Retinal pigment epithelial cell (primary cell): Measurements from ENCODE around the gene MYBPH.
A peak's percentile ranks its signal among the peaks of the same experiment; 100 is the strongest.

Source experiments
- DNase-seq: peaks from one replicate; pipeline ENCODE4 v3.0.0-alpha.2; 2010; ENCODE audit warnings: low read depth
- H3K4me3 ChIP-seq: 2 replicates; pipeline ENCODE4 v1.5.1; 2011; ENCODE audit warnings: mild to moderate bottlenecking, low read length, control low read depth, moderate library complexity
- TF ChIP-seq, protein P1 (sequence below): conservative IDR thresholded peaks from 2 replicates; pipeline ENCODE4 v1.5.1; 2011; ENCODE audit warnings: low read depth, low read length, control low read depth, inconsistent platforms

The MYBPH gene

DNA sequence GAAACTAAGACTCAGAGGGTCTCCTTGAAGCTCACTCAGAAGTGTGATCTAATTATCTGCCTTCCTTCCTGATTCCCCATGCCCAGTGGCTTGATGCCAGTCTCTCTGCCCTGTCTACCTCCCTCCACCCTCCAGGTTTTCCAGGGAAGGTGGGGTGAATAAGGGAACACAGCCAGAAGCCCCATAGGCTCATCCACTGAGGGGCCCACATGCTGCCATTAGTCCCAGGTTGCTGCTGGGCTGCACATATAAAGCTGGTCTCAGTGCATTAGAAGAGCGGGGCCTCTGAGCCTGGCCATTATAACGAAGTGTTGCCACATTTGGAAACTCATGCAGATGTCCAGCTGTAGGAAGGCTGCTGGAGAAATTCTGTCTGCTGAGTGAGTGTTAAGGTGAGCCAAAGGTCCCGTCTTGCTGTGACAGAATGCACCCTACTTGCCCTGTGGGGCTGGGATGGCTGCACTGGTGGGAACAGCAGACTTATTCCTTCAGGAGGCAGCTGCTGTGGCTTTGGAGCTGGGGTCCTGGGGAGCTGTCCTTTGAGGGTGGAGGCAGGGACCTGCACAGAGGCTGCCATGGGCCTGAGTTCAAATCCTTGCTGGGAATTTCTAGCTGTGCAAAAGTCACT is 45.2 kb downstream of the MYBPH start:
- TF ChIP-seq, protein P1, sequence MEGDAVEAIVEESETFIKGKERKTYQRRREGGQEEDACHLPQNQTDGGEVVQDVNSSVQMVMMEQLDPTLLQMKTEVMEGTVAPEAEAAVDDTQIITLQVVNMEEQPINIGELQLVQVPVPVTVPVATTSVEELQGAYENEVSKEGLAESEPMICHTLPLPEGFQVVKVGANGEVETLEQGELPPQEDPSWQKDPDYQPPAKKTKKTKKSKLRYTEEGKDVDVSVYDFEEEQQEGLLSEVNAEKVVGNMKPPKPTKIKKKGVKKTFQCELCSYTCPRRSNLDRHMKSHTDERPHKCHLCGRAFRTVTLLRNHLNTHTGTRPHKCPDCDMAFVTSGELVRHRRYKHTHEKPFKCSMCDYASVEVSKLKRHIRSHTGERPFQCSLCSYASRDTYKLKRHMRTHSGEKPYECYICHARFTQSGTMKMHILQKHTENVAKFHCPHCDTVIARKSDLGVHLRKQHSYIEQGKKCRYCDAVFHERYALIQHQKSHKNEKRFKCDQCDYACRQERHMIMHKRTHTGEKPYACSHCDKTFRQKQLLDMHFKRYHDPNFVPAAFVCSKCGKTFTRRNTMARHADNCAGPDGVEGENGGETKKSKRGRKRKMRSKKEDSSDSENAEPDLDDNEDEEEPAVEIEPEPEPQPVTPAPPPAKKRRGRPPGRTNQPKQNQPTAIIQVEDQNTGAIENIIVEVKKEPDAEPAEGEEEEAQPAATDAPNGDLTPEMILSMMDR = no peak
- H3K4me3 ChIP-seq = no peak overlapping the region
- DNase-seq = no peak

DNA sequence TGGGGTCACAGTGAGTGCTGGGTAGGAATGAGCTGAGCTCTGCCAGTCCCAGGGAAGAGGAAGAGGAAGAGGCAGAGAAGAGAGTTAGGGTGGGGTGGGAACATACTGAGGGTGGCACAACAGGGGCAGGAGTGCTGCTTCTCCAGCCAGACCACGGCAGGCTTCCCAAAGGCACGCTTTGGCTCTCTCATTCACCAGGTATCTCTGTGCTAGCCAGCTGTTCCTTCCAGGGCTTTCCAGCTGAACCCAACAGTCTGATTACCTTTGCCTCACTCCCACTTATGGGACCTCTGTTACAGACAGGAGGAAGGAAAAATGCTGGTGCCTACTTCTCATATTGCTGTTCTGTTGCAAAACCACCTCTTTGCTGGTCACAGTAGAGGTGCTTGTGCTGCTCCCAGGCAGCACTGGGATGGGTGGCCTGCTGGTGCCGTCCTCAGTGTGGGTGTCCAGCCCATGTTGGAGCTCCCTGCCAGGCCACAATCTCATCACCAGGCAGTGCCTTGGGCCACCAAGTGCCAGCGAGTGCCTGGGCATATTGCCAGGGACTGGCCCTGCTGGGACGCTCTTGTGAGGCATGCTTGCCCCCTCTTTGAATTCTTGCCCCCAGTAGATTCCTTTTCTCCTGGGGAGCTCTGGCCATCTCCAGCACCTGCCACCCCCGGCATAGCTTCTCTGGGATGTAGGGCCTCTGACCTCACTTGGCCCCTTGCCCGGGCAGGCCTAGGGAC is 46.0 kb downstream of the MYBPH start:
- TF ChIP-seq, protein P1 = no peak
- peak overlapping the region; percentile 6 for H3K4me3 ChIP-seq
- DNase-seq = no peak

DNA sequence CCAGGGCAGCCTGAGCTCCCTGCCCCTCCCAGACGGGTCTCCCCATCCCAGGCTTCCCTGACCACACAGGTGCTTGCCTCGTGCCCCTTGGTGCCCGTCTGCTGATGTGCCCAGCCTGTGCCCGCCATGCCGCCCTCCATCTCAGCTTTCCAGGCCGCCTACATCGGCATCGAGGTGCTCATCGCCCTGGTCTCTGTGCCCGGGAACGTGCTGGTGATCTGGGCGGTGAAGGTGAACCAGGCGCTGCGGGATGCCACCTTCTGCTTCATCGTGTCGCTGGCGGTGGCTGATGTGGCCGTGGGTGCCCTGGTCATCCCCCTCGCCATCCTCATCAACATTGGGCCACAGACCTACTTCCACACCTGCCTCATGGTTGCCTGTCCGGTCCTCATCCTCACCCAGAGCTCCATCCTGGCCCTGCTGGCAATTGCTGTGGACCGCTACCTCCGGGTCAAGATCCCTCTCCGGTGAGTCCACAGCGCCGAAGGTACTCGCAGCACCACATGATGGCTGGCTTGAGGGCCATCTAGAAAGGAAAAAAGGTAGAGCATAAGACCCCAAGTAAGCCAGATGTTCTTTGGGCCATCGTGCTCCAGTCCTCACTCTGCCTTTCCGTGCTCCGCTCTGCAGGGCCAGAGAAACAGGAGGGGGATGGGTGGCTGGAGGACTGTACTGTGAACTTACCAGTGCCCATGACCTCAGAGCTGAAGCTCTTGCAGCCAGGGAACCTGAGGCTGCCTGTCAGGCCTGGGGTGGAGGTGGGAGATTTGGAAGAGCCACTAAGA is 46.7 kb downstream of the MYBPH start:
- TF ChIP-seq, protein P1 = no peak
- peak overlapping the region; percentile 55 for H3K4me3 ChIP-seq
- no peak for DNase-seq

DNA sequence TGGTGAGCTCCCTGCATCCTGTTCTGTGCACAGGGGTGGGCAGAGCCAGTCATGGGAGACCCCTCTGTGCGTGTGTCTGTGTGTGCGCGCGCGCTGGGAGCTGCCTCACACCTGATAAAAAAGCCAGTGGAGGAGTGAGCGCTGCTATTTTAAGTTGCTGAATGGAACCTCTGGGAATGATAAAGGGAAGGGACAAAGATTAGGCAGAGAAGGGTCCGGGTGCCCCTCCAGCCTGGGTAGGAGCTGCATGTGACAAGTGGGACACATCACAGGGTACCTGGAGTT is 47.3 kb downstream of the MYBPH start:
- H3K4me3 ChIP-seq = peak overlapping the region; percentile 55
- TF ChIP-seq, protein P1 = no peak
- DNase-seq = no peak

DNA sequence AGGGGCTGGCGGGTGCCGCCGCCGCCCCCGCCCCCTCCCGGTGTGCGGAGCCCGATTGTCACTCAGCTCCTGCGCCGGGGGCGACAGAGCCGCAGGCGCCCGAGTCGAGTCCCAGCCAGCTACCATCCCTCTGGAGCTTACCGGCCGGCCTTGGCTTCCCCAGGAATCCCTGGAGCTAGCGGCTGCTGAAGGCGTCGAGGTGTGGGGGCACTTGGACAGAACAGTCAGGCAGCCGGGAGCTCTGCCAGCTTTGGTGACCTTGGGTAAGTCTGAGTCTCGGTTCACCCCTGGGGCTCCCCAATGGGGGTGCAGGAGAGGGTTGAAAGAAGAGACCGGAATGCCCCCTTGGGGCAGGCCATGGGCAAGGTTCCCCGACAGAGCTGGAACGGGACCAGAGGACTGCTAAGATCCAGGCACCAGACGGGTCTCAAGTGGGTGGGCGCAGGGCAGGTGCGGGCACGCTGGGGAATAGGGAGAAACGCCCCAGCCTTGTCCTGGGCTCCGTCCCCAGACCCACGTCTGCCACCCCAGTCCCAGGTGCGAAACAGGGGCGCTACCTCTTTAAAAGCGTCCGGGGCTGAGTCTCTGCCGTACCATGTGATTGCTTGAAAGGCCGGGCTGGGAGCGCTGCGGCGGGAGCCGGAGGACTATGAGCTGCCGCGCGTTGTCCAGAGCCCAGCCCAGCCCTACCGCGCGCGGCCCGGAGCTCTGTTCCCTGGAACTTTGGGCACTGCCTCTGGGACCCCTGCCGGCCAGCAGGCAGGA is 47.8 kb downstream of the MYBPH start, which contains the start of gene ADORA1:
TSS of gene ADORA1 (plus strand) at position 61 of the 765 bp plus-strand sequence. CDS start 1,116 bp downstream, outside the sequence.
- TF ChIP-seq, protein P1 = peak; percentile 25
- H3K4me3 ChIP-seq = peak within 1 kb of the TSS; percentile 55
- DNase-seq = no peak

DNA sequence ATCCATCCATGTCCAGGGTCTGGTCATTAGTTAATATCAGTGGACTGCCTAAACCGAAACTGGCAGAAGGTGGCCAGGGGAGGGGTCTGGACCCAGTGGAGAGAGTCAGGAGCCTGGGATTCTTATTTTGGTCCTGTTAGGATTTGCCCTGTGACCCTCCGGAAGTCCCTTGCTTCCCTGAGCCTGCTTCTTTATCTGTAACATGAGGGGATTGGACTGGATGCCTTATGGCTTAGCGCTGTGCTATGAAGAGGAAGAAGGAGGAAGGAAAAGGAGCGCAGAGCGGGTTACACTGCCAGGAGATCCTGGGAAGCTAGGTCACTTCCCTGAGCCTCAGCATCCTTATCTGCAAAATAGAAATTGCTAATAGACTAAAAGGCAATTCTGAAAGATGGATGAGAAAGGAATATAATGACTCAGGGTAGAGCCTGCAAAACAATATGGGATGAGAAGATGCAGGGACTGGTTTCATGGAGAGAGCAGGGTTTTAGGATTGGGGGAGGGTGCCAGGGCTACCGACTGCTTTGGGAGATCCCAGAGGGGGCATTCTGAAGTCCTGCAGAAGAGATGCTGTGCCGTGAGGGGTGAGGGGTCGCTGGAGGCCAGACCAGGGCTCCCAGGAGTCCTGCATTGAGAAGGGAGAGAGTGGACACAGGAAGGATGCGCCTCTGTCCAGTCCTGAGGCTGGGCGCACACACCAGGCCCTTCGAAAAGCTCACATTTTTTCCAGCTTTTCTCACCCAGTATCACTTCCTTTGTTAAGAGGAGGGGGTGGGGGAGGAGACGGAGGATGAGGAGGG is 48.6 kb downstream of the MYBPH start:
- DNase-seq = no peak
- peak overlapping the region; percentile 55 for H3K4me3 ChIP-seq
- TF ChIP-seq, protein P1 = no peak
